ENCODE measurements around the gene SLC35F1.

The SLC35F1 gene

DNA sequence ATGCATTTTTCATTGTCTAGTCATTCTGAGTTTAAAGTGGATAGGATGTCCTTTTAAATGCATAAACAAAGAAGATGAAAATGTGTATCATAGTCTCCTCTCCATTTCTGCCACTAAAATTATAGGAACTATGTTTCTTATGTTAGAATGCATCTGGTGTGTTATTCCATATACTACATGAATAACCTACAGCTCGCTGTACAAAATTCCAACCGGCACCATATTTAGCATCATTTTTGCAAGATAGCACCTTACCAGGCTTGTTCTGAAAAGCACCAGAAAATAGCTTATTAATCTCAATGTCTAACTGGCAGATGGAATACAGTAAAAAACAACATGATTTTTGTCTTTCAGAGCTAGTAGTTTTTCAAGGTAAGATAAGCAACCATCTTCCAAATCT lies 241.5 kb downstream of the SLC35F1 start:
- ChIA-PET POLR2A (no interaction called here), CTCF (interaction anchor here (1.1 to 1.7 kb wide), 3 partner anchors 25 to 79 kb away, joined by 3 to 4 read pairs (median 3); no protein-coding TSS in a partner anchor)
- TF ChIP-seq, protein P1, sequence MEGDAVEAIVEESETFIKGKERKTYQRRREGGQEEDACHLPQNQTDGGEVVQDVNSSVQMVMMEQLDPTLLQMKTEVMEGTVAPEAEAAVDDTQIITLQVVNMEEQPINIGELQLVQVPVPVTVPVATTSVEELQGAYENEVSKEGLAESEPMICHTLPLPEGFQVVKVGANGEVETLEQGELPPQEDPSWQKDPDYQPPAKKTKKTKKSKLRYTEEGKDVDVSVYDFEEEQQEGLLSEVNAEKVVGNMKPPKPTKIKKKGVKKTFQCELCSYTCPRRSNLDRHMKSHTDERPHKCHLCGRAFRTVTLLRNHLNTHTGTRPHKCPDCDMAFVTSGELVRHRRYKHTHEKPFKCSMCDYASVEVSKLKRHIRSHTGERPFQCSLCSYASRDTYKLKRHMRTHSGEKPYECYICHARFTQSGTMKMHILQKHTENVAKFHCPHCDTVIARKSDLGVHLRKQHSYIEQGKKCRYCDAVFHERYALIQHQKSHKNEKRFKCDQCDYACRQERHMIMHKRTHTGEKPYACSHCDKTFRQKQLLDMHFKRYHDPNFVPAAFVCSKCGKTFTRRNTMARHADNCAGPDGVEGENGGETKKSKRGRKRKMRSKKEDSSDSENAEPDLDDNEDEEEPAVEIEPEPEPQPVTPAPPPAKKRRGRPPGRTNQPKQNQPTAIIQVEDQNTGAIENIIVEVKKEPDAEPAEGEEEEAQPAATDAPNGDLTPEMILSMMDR (IDR thresholded peaks at IDR 0.05; ENCODE audit: control extremely low read depth, extremely low read depth, low read depth, missing control alignments): no peak
- DNase-seq (ENCODE audit: extremely low spot score): no peak

DNA sequence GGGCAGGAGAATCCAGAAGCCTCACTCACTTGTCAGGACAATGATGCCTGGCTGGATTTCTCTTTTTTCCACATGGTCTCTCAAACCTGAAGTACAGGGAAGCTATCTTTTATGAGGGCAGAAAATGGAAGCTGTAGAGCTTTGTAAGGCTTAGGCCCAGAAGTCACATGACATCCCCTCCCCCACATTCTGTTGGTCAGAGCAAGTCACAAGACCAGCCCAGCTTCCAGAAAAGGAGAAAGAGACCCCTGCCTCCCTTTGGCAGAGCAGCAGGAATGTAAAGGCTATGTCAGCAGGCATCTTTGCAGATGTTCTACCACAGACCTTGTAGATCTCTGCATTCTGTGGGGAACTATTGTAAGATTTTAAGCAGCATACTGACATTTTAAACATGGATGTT lies 245.5 kb downstream of the SLC35F1 start:
- DNase-seq (ENCODE audit: extremely low spot score): no peak
- CTCF ChIA-PET: interaction anchor here (1.7 kb wide), 1 partner anchor 8 kb away, joined by 5 read pairs; no protein-coding TSS in a partner anchor
- TF ChIP-seq, protein P1 (IDR thresholded peaks at IDR 0.05; ENCODE audit: control extremely low read depth, extremely low read depth, low read depth, missing control alignments): no peak
- POLR2A ChIA-PET: no interaction called here

GRCh38 chr6:118161343-118161742 lies 254.3 kb downstream of the SLC35F1 start:
- ChIA-PET CTCF (no interaction called here), POLR2A (no interaction called here)
- no peak for DNase-seq (ENCODE audit: extremely low spot score)
- TF ChIP-seq, protein P1 (IDR thresholded peaks at IDR 0.05; ENCODE audit: control extremely low read depth, extremely low read depth, low read depth, missing control alignments): no peak

- no peak for DNase-seq (ENCODE audit: extremely low spot score)
- CTCF ChIA-PET: no interaction called here
Observed at GRCh38 chr6:118163542-118163941, 256.5 kb downstream of the SLC35F1 start.

DNA sequence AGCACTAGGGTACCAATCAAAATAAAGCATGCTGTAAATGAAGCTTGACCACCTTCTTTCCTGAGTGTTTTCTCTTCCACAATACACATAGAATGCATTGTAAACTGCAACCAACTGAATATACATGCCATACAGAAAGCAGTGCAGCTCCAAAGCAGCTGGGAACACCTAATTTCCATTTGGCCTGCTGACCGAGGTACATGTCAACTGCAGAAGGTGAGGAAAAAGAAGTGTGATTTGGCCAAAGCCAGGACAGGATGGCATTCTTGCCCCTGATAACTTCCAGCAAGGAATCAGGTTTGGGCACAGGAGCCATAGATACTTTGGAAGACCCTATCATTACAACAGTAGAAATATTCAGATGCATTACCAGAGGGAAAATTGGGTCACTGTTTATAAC lies 258.4 kb downstream of the SLC35F1 start:
- ChIA-PET POLR2A (no interaction called here), CTCF (interaction anchor here (1.6 kb wide), 1 partner anchor 9 kb away, joined by 5 read pairs; no protein-coding TSS in a partner anchor)
- DNase-seq (ENCODE audit: extremely low spot score): no peak
- TF ChIP-seq, protein P1 (IDR thresholded peaks at IDR 0.05; ENCODE audit: control extremely low read depth, extremely low read depth, low read depth, missing control alignments): no peak

More at GRCh38 chr6:118163542-118163941, 256.5 kb downstream of the SLC35F1 start:
- TF ChIP-seq, protein P1 (IDR thresholded peaks at IDR 0.05; ENCODE audit: control extremely low read depth, extremely low read depth, low read depth, missing control alignments): no peak
- POLR2A ChIA-PET: no interaction called here

DNA sequence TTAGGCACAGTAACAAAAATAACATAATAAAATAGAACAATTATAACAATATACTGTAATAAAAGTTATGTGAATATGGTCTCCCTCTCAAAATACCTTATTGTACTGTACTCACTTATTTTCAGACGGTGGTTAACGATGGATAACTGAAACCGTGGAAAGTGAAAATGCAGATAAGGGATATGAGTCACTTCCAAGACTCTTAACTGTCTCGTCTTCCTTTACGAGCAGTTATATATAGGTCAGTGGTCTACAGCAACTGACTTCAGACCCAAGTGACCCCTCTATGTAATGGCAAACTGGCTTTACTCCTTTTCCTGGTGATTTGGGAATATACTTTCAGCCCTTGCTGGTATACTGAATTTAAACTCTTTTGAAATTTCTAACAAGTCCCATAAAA lies 261.4 kb downstream of the SLC35F1 start:
- TF ChIP-seq, protein P1 (IDR thresholded peaks at IDR 0.05; ENCODE audit: control extremely low read depth, extremely low read depth, low read depth, missing control alignments): no peak
- ChIA-PET POLR2A (no interaction called here), CTCF (no interaction called here)
- DNase-seq (ENCODE audit: extremely low spot score): no peak

- TF ChIP-seq, protein P1 (IDR thresholded peaks at IDR 0.05; ENCODE audit: control extremely low read depth, extremely low read depth, low read depth, missing control alignments): no peak
- ChIA-PET POLR2A (no interaction called here), CTCF (no interaction called here)
- no peak for DNase-seq (ENCODE audit: extremely low spot score)
Observed at GRCh38 chr6:118171852-118172251, 264.8 kb downstream of the SLC35F1 start.

Measured in GM10248 (cell line).